ENCODE results near the gene POP4. TPM values are rescaled to one million over a fixed set of nuclear protein-coding genes. Genes with fewer than 3 reads are reported as not detected.

POP4 gene
- total RNA-seq, 2 experiments from 2014 or later = 86.8 to 94.4 TPM

- no peak overlapping the region for H3K27ac Mint-ChIP-seq
- peaks cover 7% of the 10 kb centered on the region for H3K27me3 Mint-ChIP-seq
Observed at GRCh38 chr19:29644210-29644609, 38.1 kb downstream of the POP4 start.

GRCh38 chr19:29645491-29645867 lies 39.4 kb downstream of the POP4 start:
- POLR2A ChIA-PET = interaction anchor here (1.0 kb wide), 1 partner anchor 21 kb away, joined by 5 read pairs; no protein-coding TSS in a partner anchor
- Mint-ChIP-seq H3K4me3 (no peak overlapping the region), H3K27me3 (peaks cover 6% of the 10 kb centered on the region), H3K9me3 (no peaks in the 10 kb centered on the region), H3K4me1 (peaks cover 18% of the 10 kb centered on the region), H3K36me3 (ENCODE audit: low read depth) (no peaks in the 10 kb centered on the region), H3K27ac (no peak overlapping the region)
- no peak for DNase-seq
- CTCF ChIA-PET = interaction anchor here (1.2 kb wide), 1 partner anchor 71 kb away, joined by 6 read pairs; no protein-coding TSS in a partner anchor

More at GRCh38 chr19:29644210-29644609, 38.1 kb downstream of the POP4 start:
- Mint-ChIP-seq H3K4me1 (peaks cover 18% of the 10 kb centered on the region), H3K36me3 (ENCODE audit: low read depth) (no peaks in the 10 kb centered on the region), H3K4me3 (no peak overlapping the region), H3K9me3 (no peaks in the 10 kb centered on the region)
- ChIA-PET POLR2A (no interaction called here), CTCF (no interaction called here)
- no peak for DNase-seq

- Mint-ChIP-seq H3K27me3 (peaks cover 6% of the 10 kb centered on the region), H3K9me3 (no peaks in the 10 kb centered on the region), H3K36me3 (ENCODE audit: low read depth) (no peaks in the 10 kb centered on the region), H3K4me1 (peaks cover 18% of the 10 kb centered on the region), H3K27ac (no peak overlapping the region), H3K4me3 (peak overlapping the region; percentile 7)
- POLR2A ChIA-PET = interaction anchor here (1.0 kb wide), 1 partner anchor 22 kb away, joined by 5 read pairs; no protein-coding TSS in a partner anchor
- CTCF ChIA-PET = interaction anchor here (1.2 to 1.4 kb wide), 3 partner anchors 22 to 71 kb away, joined by 3 to 6 read pairs (median 4); no protein-coding TSS in a partner anchor
- DNase-seq = no peak
Observed at GRCh38 chr19:29645911-29646310, 39.8 kb downstream of the POP4 start.

- CTCF ChIA-PET = interaction anchor here (1.2 kb wide), 1 partner anchor 24 kb away, joined by 3 read pairs; no protein-coding TSS in a partner anchor
- no peak for DNase-seq
- POLR2A ChIA-PET = interaction anchor here (1.2 kb wide), 1 partner anchor 30 kb away, joined by 7 read pairs; no protein-coding TSS in a partner anchor
- Mint-ChIP-seq H3K9me3 (no peaks in the 10 kb centered on the region), H3K36me3 (ENCODE audit: low read depth) (peaks cover 2% of the 10 kb centered on the region), H3K4me1 (peaks cover 19% of the 10 kb centered on the region), H3K4me3 (no peak overlapping the region), H3K27me3 (peaks cover 16% of the 10 kb centered on the region), H3K27ac (no peak overlapping the region)
Observed at GRCh38 chr19:29650772-29651387, 44.8 kb downstream of the POP4 start.

GRCh38 chr19:29651622-29652394 lies 45.7 kb downstream of the POP4 start:
- Mint-ChIP-seq H3K4me1 (peaks cover 14% of the 10 kb centered on the region), H3K36me3 (ENCODE audit: low read depth) (peaks cover 2% of the 10 kb centered on the region), H3K9me3 (no peaks in the 10 kb centered on the region), H3K27me3 (peaks cover 16% of the 10 kb centered on the region), H3K27ac (no peak overlapping the region), H3K4me3 (no peak overlapping the region)
- POLR2A ChIA-PET = interaction anchor here (1.2 kb wide), 1 partner anchor 31 kb away, joined by 7 read pairs; no protein-coding TSS in a partner anchor
- DNase-seq = no peak
- CTCF ChIA-PET = interaction anchor here (1.2 kb wide), 1 partner anchor 25 kb away, joined by 3 read pairs; no protein-coding TSS in a partner anchor

- POLR2A ChIA-PET = no interaction called here
- Mint-ChIP-seq H3K27ac (no peak overlapping the region), H3K9me3 (no peaks in the 10 kb centered on the region), H3K36me3 (ENCODE audit: low read depth) (peaks cover 2% of the 10 kb centered on the region), H3K27me3 (peaks cover 16% of the 10 kb centered on the region), H3K4me1 (peaks cover 12% of the 10 kb centered on the region), H3K4me3 (no peak overlapping the region)
- CTCF ChIA-PET = interaction anchor here (1.0 to 1.4 kb wide), 2 partner anchors 43 to 107 kb away, joined by 3 to 4 read pairs; no protein-coding TSS in a partner anchor
- DNase-seq = no peak
Observed at GRCh38 chr19:29653398-29653797, 47.3 kb downstream of the POP4 start.

GRCh38 chr19:29655648-29656335 lies 49.7 kb downstream of the POP4 start:
- no peak for DNase-seq
- CTCF ChIA-PET = interaction anchor here (1.2 kb wide), 1 partner anchor 61 kb away, joined by 3 read pairs; no protein-coding TSS in a partner anchor
- POLR2A ChIA-PET = interaction anchor here (1.2 kb wide), 1 partner anchor 9 kb away, joined by 3 read pairs; the partner anchor contains the start of gene PLEKHF1
- no peaks in the 10 kb centered on the region for H3K9me3 Mint-ChIP-seq
- H3K4me1 Mint-ChIP-seq = peaks cover 12% of the 10 kb centered on the region
- peaks cover 2% of the 10 kb centered on the region for H3K36me3 Mint-ChIP-seq (ENCODE audit: low read depth)
- peaks cover 16% of the 10 kb centered on the region for H3K27me3 Mint-ChIP-seq
- no peak overlapping the region for H3K4me3 Mint-ChIP-seq
- H3K27ac Mint-ChIP-seq = no peak overlapping the region

GRCh38 chr19:29658221-29658991 lies 52.3 kb downstream of the POP4 start:
- peaks cover 7% of the 10 kb centered on the region for H3K27me3 Mint-ChIP-seq
- H3K9me3 Mint-ChIP-seq = no peaks in the 10 kb centered on the region
- DNase-seq = no peak
- POLR2A ChIA-PET = interaction anchor here (1.3 kb wide), 1 partner anchor 34 kb away, joined by 5 read pairs; no protein-coding TSS in a partner anchor
- peaks cover 2% of the 10 kb centered on the region for H3K36me3 Mint-ChIP-seq (ENCODE audit: low read depth)
- peaks cover 17% of the 10 kb centered on the region for H3K4me1 Mint-ChIP-seq
- no peak overlapping the region for H3K4me3 Mint-ChIP-seq
- H3K27ac Mint-ChIP-seq = no peak overlapping the region
- CTCF ChIA-PET = interaction anchor here (1.9 kb wide), 1 partner anchor 9 kb away, joined by 4 read pairs; no protein-coding TSS in a partner anchor

GRCh38 chr19:29660835-29661234 lies 54.8 kb downstream of the POP4 start:
- H3K27ac Mint-ChIP-seq = no peak overlapping the region
- H3K4me1 Mint-ChIP-seq = peaks cover 28% of the 10 kb centered on the region
- ChIA-PET CTCF (interaction anchor here (0.9 to 8.9 kb wide), 2 partner anchors 36 to 54 kb away, joined by 4 to 97 read pairs; partner anchors contain the start of gene C19orf12), POLR2A (interaction anchor here (1.1 to 8.9 kb wide), 2 partner anchors 11 to 38 kb away, joined by 4 to 124 read pairs; no protein-coding TSS in a partner anchor)
- peaks cover under 1% of the 10 kb centered on the region for H3K36me3 Mint-ChIP-seq (ENCODE audit: low read depth)
- DNase-seq = no peak
- H3K27me3 Mint-ChIP-seq = peaks cover 1% of the 10 kb centered on the region
- H3K9me3 Mint-ChIP-seq = no peaks in the 10 kb centered on the region
- H3K4me3 Mint-ChIP-seq = no peak overlapping the region

GRCh38 chr19:29662278-29662603 lies 56.2 kb downstream of the POP4 start:
- no peak overlapping the region for H3K4me3 Mint-ChIP-seq
- H3K9me3 Mint-ChIP-seq = no peaks in the 10 kb centered on the region
- no peak overlapping the region for H3K27ac Mint-ChIP-seq
- peaks cover 32% of the 10 kb centered on the region for H3K4me1 Mint-ChIP-seq
- ChIA-PET CTCF (interaction anchor here (0.5 to 8.9 kb wide), 8 partner anchors 9 to 55 kb away, joined by 3 to 97 read pairs (median 4); partner anchors contain the start of gene C19orf12), POLR2A (interaction anchor here (1.1 to 8.9 kb wide), 4 partner anchors 10 to 56 kb away, joined by 4 to 124 read pairs (median 10); partner anchors contain the start of gene POP4)
- H3K36me3 Mint-ChIP-seq (ENCODE audit: low read depth) = peaks cover 13% of the 10 kb centered on the region
- H3K27me3 Mint-ChIP-seq = peaks cover 1% of the 10 kb centered on the region
- no peak for DNase-seq

- Mint-ChIP-seq H3K36me3 (ENCODE audit: low read depth) (peaks cover 17% of the 10 kb centered on the region), H3K27me3 (peaks cover 1% of the 10 kb centered on the region), H3K9me3 (no peaks in the 10 kb centered on the region), H3K4me3 (no peak overlapping the region), H3K27ac (no peak overlapping the region), H3K4me1 (peaks cover 38% of the 10 kb centered on the region)
- ChIA-PET POLR2A (interaction anchor here (2.6 to 8.9 kb wide), 2 partner anchors 10 to 40 kb away, joined by 13 to 124 read pairs; no protein-coding TSS in a partner anchor), CTCF (interaction anchor here (0.5 to 8.9 kb wide), 11 partner anchors 8 to 55 kb away, joined by 3 to 97 read pairs (median 4); partner anchors contain the start of gene C19orf12)
- no peak for DNase-seq
Observed at GRCh38 chr19:29662604-29663404, 56.7 kb downstream of the POP4 start.
